NCI-H146 (cell line): ENCODE measurements around the gene WDR55.
"Not testable (repeated sequence)": the region's sequence is repeated elsewhere in the genome, so short reads cannot be mapped to it uniquely, and the experiment has no call there.

Experiments
- DNase-seq: peaks from one replicate; lab custom pipeline; 2025; lab: John Stamatoyannopoulos, UW

The WDR55 gene

DNA sequence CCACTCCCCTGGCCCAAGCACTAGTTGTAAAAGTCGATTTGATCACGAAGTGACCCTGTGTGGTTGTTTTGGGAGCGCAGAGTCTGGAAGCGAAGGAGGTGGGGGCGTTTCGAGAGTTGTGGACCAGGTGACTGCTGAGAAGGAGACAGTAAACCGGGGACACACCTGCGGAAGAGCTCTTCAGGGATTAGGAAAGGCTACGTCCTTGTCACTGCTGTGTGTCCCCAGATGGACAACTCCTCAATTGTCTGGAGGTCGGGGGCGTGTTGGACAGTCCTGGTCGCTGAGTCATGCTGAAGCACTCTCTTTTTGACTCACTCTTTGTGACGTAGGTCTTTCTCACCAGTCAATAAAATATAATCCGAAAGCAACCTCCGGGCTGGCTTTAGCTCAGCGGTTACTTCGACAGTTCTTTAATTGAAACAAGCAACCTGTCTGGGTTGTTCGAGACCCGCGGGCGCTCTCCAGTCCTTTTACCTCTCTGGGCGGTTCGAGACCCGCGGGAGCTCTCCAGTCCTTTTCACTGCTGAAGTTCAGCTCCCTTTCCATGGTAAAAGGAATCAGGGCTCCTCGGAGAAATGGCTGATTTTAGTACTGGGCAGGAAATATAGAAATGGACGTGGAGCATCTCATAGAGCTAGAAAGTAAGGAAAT lies 46.3 kb downstream of the WDR55 start:
- peak; percentile 92 for DNase-seq

DNA sequence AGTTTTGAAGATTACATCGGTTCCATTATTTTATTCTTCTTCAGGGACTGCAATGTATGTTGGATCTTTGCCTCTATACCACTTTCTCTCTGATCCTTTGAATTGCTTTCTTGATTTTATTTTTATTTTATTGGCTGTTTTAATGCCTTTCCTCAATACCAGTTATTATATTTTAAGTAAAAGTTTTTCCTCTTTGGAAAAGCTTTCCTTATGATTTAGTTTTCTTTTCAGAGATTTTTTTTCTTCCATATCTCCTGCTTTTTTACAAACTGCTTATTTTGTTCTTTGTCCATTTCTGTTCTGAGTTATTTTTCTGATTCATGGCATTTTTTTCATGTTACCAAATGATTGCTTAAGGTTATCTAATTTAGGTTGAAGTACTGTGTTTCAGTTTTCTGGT lies 47.1 kb downstream of the WDR55 start:
- no peak for DNase-seq

- no peak for DNase-seq
Observed at GRCh38 chr5:140713562-140714094, 48.9 kb downstream of the WDR55 start.

GRCh38 chr5:140716238-140716637 lies 51.5 kb downstream of the WDR55 start:
- DNase-seq, result not testable (repeated sequence)

GRCh38 chr5:140718266-140718592 lies 53.5 kb downstream of the WDR55 start:
- no peak for DNase-seq

DNA sequence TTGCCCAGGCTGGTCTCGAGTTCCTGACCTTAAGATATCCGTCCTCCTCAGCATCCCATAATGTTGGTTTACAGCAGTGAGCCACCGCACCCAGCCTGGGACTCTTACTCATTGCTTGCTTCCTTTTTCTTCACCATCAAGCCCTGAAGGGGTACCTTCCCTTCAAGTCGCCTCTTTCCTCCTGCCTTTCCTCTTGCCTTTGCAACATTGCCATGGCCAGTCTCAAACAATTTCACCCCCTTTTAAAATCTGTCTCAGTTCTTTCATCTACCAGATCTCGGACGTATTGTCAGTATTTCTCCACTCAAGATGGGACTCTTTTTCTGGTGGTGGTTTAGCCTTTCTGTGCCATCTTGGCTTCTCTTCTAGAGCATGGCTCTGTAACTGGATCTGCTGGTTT lies 56.0 kb downstream of the WDR55 start:
- peak; percentile 7 for DNase-seq

DNA sequence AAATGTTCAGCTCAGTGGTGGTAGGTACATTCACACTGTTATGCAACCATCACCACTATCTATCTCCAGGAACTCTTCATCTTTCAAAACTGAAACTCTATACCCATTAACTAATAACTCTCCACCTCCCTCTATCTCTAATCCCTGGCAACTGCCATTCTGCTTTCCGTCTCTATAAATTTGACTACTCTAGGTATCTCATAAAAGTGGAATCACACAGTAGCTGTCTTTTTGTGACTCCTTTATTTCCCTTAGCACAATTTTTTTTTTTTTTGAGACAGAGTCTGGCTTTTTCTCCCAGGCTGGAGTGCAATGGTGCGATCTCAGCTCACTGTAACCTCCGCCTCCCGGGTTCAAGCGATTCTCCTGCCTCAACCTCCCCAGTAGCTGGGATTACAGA lies 56.7 kb downstream of the WDR55 start:
- DNase-seq, result not testable (repeated sequence)
